HCT116 (cell line): ENCODE measurements around the gene OBP2B. TPM values are rescaled to one million over a fixed set of nuclear protein-coding genes. Genes with fewer than 3 reads are reported as not detected.

Source experiments
- ATAC-seq: fragments of 200-7000 bp; cut with Tn5 transposase; 2 replicates; pipeline ENCODE4 v1.9.1; 2020; ENCODE audit warnings: mild to moderate bottlenecking, moderate library complexity
- BruUV-seq: library from RNA; stranded (reverse); fragments of 400-500 nt; replicated peaks from 2 replicates; lab custom pipeline; 2021; lab: Mats Ljungman, UMichigan
- CTCF ChIA-PET: fragments of 300-600 bp; sonication (Branson Sonifier 250); formaldehyde crosslinking; loops from one replicate; lab custom pipeline; 2021; ENCODE audit warnings: antibody characterized with exemption; lab: Charles Lee
- POLR2A ChIA-PET: fragments of 300-600, 350-600 bp; sonication (Branson Sonifier 250); formaldehyde crosslinking; loops from one replicate; lab custom pipeline; 2021; ENCODE audit warnings: antibody characterized with exemption; lab: Charles Lee
- RAD21 ChIA-PET, 2 experiments: fragments of 300-600 bp; sonication (Branson Sonifier 250); formaldehyde crosslinking; loops; one replicate each; lab custom pipeline; 2023; ENCODE audit warnings: low total read pairs in 2 of 2; ENCODE audit not compliant: uncharacterized antibody in 2 of 2, unreplicated experiment in 2 of 2, low non-redundant PET in 1 of 2; lab: Charles Lee
- DNase-seq: peaks from one replicate; pipeline ENCODE4 v3.0.0-alpha.2; 2010; ENCODE audit warnings: low read depth, low spot score
- H2AFZ ChIP-seq: fragments of 200-600 bp; shearing (Covaris generic), sonication (generic); 2 replicates; pipeline ENCODE4 v1.6.1; 2017; ENCODE audit warnings: low read depth, mixed run types, mixed read lengths, antibody characterized with exemption, low read length; ENCODE audit not compliant: poor library complexity, severe bottlenecking
- H3K27ac ChIP-seq: 2 replicates; pipeline ENCODE4 v1.5.1; 2012; ENCODE audit warnings: low read depth, low read length
- H3K27me3 ChIP-seq: fragments of 200-600 bp; sonication (generic); 2 replicates; pipeline ENCODE4 v1.6.1; 2016; ENCODE audit warnings: mixed run types, low read length, mixed read lengths; ENCODE audit not compliant: insufficient read depth
- H3K36me3 ChIP-seq, 2 experiments: fragments of 200-500 bp in 1 of 2; fragments of 200-600 bp in 1 of 2; sonication (Bioruptor generic) in 1 of 2; sonication (generic) in 1 of 2; 2 replicates each; pipeline versions ENCODE4 v1.5.1 to v1.6.1; 2014 to 2016; ENCODE audit warnings: low read length in 2 of 2, inconsistent platforms in 1 of 2, mixed read lengths in 1 of 2, mixed run types in 1 of 2; ENCODE audit not compliant: insufficient read depth in 2 of 2, control insufficient read depth in 1 of 2
- H3K4me1 ChIP-seq, 2 experiments: fragments of 200-600 bp in 1 of 2; sonication (generic) in 1 of 2; 2 replicates each; pipeline versions ENCODE4 v1.5.1 to v1.6.1; 2012 to 2017; ENCODE audit warnings: low read length in 2 of 2, inconsistent platforms in 1 of 2, mild to moderate bottlenecking in 1 of 2, mixed read lengths in 1 of 2, mixed run types in 1 of 2, moderate library complexity in 1 of 2; ENCODE audit not compliant: insufficient read depth in 2 of 2, control insufficient read depth in 1 of 2
- H3K4me2 ChIP-seq: fragments of 200-600 bp; sonication (generic); 2 replicates; pipeline ENCODE4 v1.6.1; 2017; ENCODE audit warnings: mixed run types, low read length, mixed read lengths
- H3K4me3 ChIP-seq, 2 experiments: fragments of 200-600 bp in 1 of 2; sonication (generic) in 1 of 2; replicated peaks in 1 of 2; 2 replicates each; pipeline ENCODE4 v1.5.1; 2011 to 2016; ENCODE audit warnings: low read length in 2 of 2, control low read depth in 1 of 2, low read depth in 1 of 2, mild to moderate bottlenecking in 1 of 2, mixed read lengths in 1 of 2, mixed run types in 1 of 2
- H3K79me2 ChIP-seq: fragments of 200-600 bp; sonication (generic); 2 replicates; pipeline ENCODE4 v1.6.1; 2017; ENCODE audit warnings: mild to moderate bottlenecking, mixed run types, low read length, moderate library complexity, mixed read lengths; ENCODE audit not compliant: insufficient read depth
- H3K9ac ChIP-seq: fragments of 200-600 bp; sonication (generic); 2 replicates; pipeline ENCODE4 v1.6.1; 2016; ENCODE audit warnings: low read length, mixed read lengths
- H3K9me2 ChIP-seq: fragments of 200-600 bp; sonication (generic), shearing (Covaris generic); 2 replicates; pipeline ENCODE4 v1.6.1; 2017; ENCODE audit warnings: mixed run types, mild to moderate bottlenecking, moderate library complexity; ENCODE audit not compliant: insufficient read depth
- H3K9me3 ChIP-seq, 2 experiments: fragments of 200-500 bp in 1 of 2; fragments of 200-600 bp in 1 of 2; sonication (Bioruptor generic) in 1 of 2; sonication (generic) in 1 of 2; 2 replicates each; pipeline ENCODE4 v1.6.1; 2014 to 2017; ENCODE audit warnings: low read length in 2 of 2, mixed read lengths in 2 of 2, inconsistent platforms in 1 of 2, low read depth in 1 of 2, mild to moderate bottlenecking in 1 of 2, mixed run types in 1 of 2, moderate library complexity in 1 of 2; ENCODE audit not compliant: control insufficient read depth in 1 of 2, insufficient read depth in 1 of 2
- H4K20me1 ChIP-seq: fragments of 200-600 bp; sonication (generic), shearing (Covaris generic); 2 replicates; pipeline ENCODE4 v1.6.1; 2017; ENCODE audit warnings: mixed run types, mild to moderate bottlenecking, moderate library complexity; ENCODE audit not compliant: insufficient read depth
- CBX3 ChIP-seq: IDR thresholded peaks from 2 replicates; pipeline ENCODE4 v1.6.1; 2012; ENCODE audit warnings: low read depth
- CTCF ChIP-seq, 3 experiments: fragments of 200-600 bp in 1 of 3; sonication (generic) in 1 of 3; IDR thresholded peaks in 2 of 3; conservative IDR thresholded peaks in 1 of 3; 2 replicates each; pipeline ENCODE4 v1.5.1; 2012 to 2017; ENCODE audit warnings: low read depth in 2 of 3, low read length in 2 of 3, antibody characterized with exemption in 1 of 3, borderline replicate concordance in 1 of 3, control low read depth in 1 of 3, mild to moderate bottlenecking in 1 of 3, mixed read lengths in 1 of 3, mixed run types in 1 of 3, moderate library complexity in 1 of 3; ENCODE audit not compliant: insufficient read depth in 1 of 3
- EZH2 ChIP-seq: fragments of 200-600 bp; sonication (generic); IDR thresholded peaks from 2 replicates; pipeline ENCODE4 v1.6.1; 2017; ENCODE audit warnings: antibody characterized with exemption, mixed run types
- EZH2phosphoT487 ChIP-seq: fragments of 200-600 bp; IDR thresholded peaks from 2 replicates; pipeline ENCODE4 v1.6.1; 2018; ENCODE audit warnings: antibody characterized with exemption, borderline replicate concordance
- FOSL1 ChIP-seq: IDR thresholded peaks from 2 replicates; pipeline ENCODE4 v1.6.1; 2012; ENCODE audit warnings: low read depth
- JUND ChIP-seq: IDR thresholded peaks from 2 replicates; pipeline ENCODE4 v1.6.1; 2012
- MAX ChIP-seq: IDR thresholded peaks from 2 replicates; pipeline ENCODE4 v1.6.1; 2012
- POLR2AphosphoS5 ChIP-seq: IDR thresholded peaks from 2 replicates; pipeline ENCODE4 v1.6.1; 2011; ENCODE audit warnings: mild to moderate bottlenecking, low read depth, low read length, moderate library complexity
- REST ChIP-seq: IDR thresholded peaks from 2 replicates; pipeline ENCODE4 v1.6.1; 2012; ENCODE audit warnings: low read depth
- SIN3A ChIP-seq: IDR thresholded peaks from 2 replicates; pipeline ENCODE4 v1.6.1; 2012; ENCODE audit warnings: low read depth
- SRF ChIP-seq: IDR thresholded peaks from 2 replicates; pipeline ENCODE4 v1.6.1; 2012; ENCODE audit warnings: low read depth
- TCF7L2 ChIP-seq: IDR thresholded peaks from 2 replicates; pipeline ENCODE4 v1.7.0; 2011; ENCODE audit warnings: borderline replicate concordance, inconsistent platforms; ENCODE audit not compliant: insufficient read depth, insufficient read length; ENCODE audit errors: extremely low read depth
- YY1 ChIP-seq: IDR thresholded peaks from 2 replicates; pipeline ENCODE4 v1.6.1; 2011; ENCODE audit warnings: low read length, low read depth, moderate library complexity, mild to moderate bottlenecking; ENCODE audit not compliant: insufficient replicate concordance; ENCODE audit errors: extremely low read depth
- ZNF274 ChIP-seq: fragments of 200-500 bp; sonication (Bioruptor generic); IDR thresholded peaks from 2 replicates; pipeline ENCODE4 v1.6.1; 2014; ENCODE audit warnings: mild to moderate bottlenecking, low read depth, low read length, inconsistent platforms
- intact Hi-C: fragments of 100-400 bp; cut with micrococcal nuclease; formaldehyde crosslinking; loops from 2 replicates; pipeline ENCODE4 v1.10.0; 2022
- total RNA-seq: library from RNA; stranded (reverse); gene quantifications from one replicate; pipeline ENCODE4 v1.2.1, GENCODE V29; 2021; ENCODE audit not compliant: unreplicated experiment

OBP2B gene
- total RNA-seq, 1 experiment from 2014 or later: not detected

- H3K4me2 ChIP-seq: no peak overlapping the region
- ChIA-PET CTCF (no interaction called here), POLR2A (no interaction called here), RAD21 (no interaction called here)
- H3K27ac ChIP-seq: no peak overlapping the region
- BruUV-seq: no TSS peak
- H2AFZ ChIP-seq: no peak overlapping the region
- 0 out of 4 replicates have a peak, but pooled peaks cover 0 to 3% of the 10 kb centered on the region in 2 experiments for H3K9me3 ChIP-seq
- no peak overlapping the region for H3K4me3 ChIP-seq
- no peaks in the 10 kb centered on the region for H4K20me1 ChIP-seq
- no peak overlapping the region for H3K9ac ChIP-seq
- H3K36me3 ChIP-seq: no peaks in the 10 kb centered on the region
- H3K4me1 ChIP-seq: peaks cover 3 to 7% of the 10 kb centered on the region in 2 experiments; a peak in 2 of 4 replicates
- no peak for TF ChIP-seq SRF
- TF ChIP-seq JUND: no peak
- TF ChIP-seq FOSL1: no peak
- TF ChIP-seq SIN3A: no peak
- TF ChIP-seq POLR2AphosphoS5: no peak
- TF ChIP-seq YY1: no peak
- TF ChIP-seq, all 23 proteins: peak for 0
- ATAC-seq: no peak
- Histone ChIP-seq H3K79me2 (no peaks in the 10 kb centered on the region), H3K27me3 (no peaks in the 10 kb centered on the region), H3K9me2 (no peaks in the 10 kb centered on the region)
- intact Hi-C loops: no loop called here
- no peak for DNase-seq
Measured at GRCh38 chr9:133191989-133192388, 17.1 kb downstream of the OBP2B start.

- intact Hi-C loops: no loop called here
- POLR2A ChIA-PET: no interaction called here
- no TSS peak for BruUV-seq
Measured at GRCh38 chr9:133189826-133190225, 19.2 kb downstream of the OBP2B start.

More at GRCh38 chr9:133189826-133190225, 19.2 kb downstream of the OBP2B start:
- ChIA-PET RAD21 (interaction anchor here in 1 of 2 experiments (0.5 kb wide), 1 partner anchor 166 kb away, joined by 6 read pairs; the partner anchor contains the start of genes SURF1 and SURF2), CTCF (no interaction called here)
- Histone ChIP-seq H3K79me2 (no peaks in the 10 kb centered on the region), H4K20me1 (no peaks in the 10 kb centered on the region), H3K27ac (no peak overlapping the region), H3K4me2 (no peak overlapping the region), H3K9me3 (no peaks in the 10 kb centered on the region), H3K9me2 (no peaks in the 10 kb centered on the region), H3K4me1 (peaks cover 7 to 20% of the 10 kb centered on the region in 2 experiments; a peak in 3 of 4 replicates), H3K36me3 (no peaks in the 10 kb centered on the region), H2AFZ (no peak overlapping the region), H3K9ac (no peak overlapping the region), H3K4me3 (no peak overlapping the region), H3K27me3 (no peaks in the 10 kb centered on the region)
- ATAC-seq (no peak), DNase-seq (no peak)
- TF ChIP-seq SRF (no peak), CBX3 (no peak), JUND (no peak), FOSL1 (no peak), YY1 (no peak), EZH2 (no peak), TCF7L2 (no peak), CTCF (IDR thresholded peaks at IDR 0.05 in 2 of 3, conservative IDR thresholded peaks at IDR 0.05 in 1 of 3; ENCODE audit: borderline replicate concordance in 1 of 3, insufficient read depth in 1 of 3, low read depth in 2 of 3, low read length in 2 of 3) (no peak), ZNF274 (no peak), EZH2phosphoT487 (no peak), MAX (no peak), REST (no peak), POLR2AphosphoS5 (no peak)
